Cardiac muscle cell (in vitro differentiated cells and primary cell): ENCODE data around the gene BMAL1. TPM values are rescaled to one million over a fixed set of nuclear protein-coding genes. Genes with fewer than 3 reads are reported as not detected.

Source experiments
- DNase-seq, 2 donors: peaks; one replicate each; pipeline versions ENCODE4 v3.0.0 to v3.0.0-alpha.2; 2010 to 2017; ENCODE audit warnings: low read depth in 1 of 2, low spot score in 1 of 2
- H3K27ac ChIP-seq: fragments of 200-600 bp; sonication (generic); 2 replicates; pipeline ENCODE4 v1.5.1; 2016
- H3K27me3 ChIP-seq: fragments of 200-600 bp; sonication (generic); 2 replicates; pipeline ENCODE4 v1.6.0; 2016; ENCODE audit warnings: control low read depth
- H3K36me3 ChIP-seq: fragments of 200-600 bp; sonication (generic); 2 replicates; pipeline ENCODE4 v1.5.1; 2016; ENCODE audit warnings: control low read depth
- H3K4me1 ChIP-seq: fragments of 200-600 bp; sonication (generic); 2 replicates; pipeline ENCODE4 v1.8.1; 2017; ENCODE audit warnings: low read depth, mild to moderate bottlenecking, mixed run types
- H3K4me3 ChIP-seq: fragments of 200-600 bp; sonication (generic); 2 replicates; pipeline ENCODE4 v1.5.1; 2016; ENCODE audit warnings: mild to moderate bottlenecking
- H3K9me3 ChIP-seq: fragments of 200-600 bp; sonication (generic); 2 replicates; pipeline ENCODE4 v1.5.1; 2017; ENCODE audit warnings: low read depth, mild to moderate bottlenecking, control low read depth
- CTCF ChIP-seq: IDR thresholded peaks from 2 replicates; pipeline ENCODE4 v1.5.1; 2012; ENCODE audit warnings: low read depth, mild to moderate bottlenecking, low read length
- polyA plus RNA-seq: library from polyadenylated mRNA; unstranded; fragments of >200 nt; fragmentation: Nextera tagmentation; extraction: Ambion mirVana; gene quantifications from 2 replicates; pipeline ENCODE4 v1.2.1, GENCODE V29; 2016
- total RNA-seq: library from RNA; depleted of rRNA; stranded (reverse); fragments of >200 nt; gene quantifications from 2 replicates; pipeline ENCODE4 v1.2.3, GENCODE V29; 2016

Gene BMAL1
- total and polyA plus RNA-seq, 2 experiments from 2014 or later: 3.9 to 12.4 TPM

- no peaks in the 10 kb centered on the region for H3K4me1 ChIP-seq
- no peaks in the 10 kb centered on the region for H3K27me3 ChIP-seq
- H3K27ac ChIP-seq: no peak overlapping the region
- DNase-seq: no peak
- no peaks in the 10 kb centered on the region for H3K36me3 ChIP-seq
- H3K4me3 ChIP-seq: no peak overlapping the region
- no peaks in the 10 kb centered on the region for H3K9me3 ChIP-seq
- no peak for TF ChIP-seq CTCF
These were observed 31.1 kb downstream of the BMAL1 start for GRCh38 chr11:13308704-13309103.

- Histone ChIP-seq H3K27ac (no peak overlapping the region), H3K4me1 (no peaks in the 10 kb centered on the region), H3K27me3 (no peaks in the 10 kb centered on the region), H3K9me3 (no peaks in the 10 kb centered on the region), H3K4me3 (no peak overlapping the region), H3K36me3 (no peaks in the 10 kb centered on the region)
- DNase-seq: no peak
- TF ChIP-seq CTCF: no peak
These were observed 31.6 kb downstream of the BMAL1 start for GRCh38 chr11:13309156-13309555.

- Histone ChIP-seq H3K4me3 (no peak overlapping the region), H3K36me3 (no peaks in the 10 kb centered on the region), H3K9me3 (no peaks in the 10 kb centered on the region), H3K27ac (no peak overlapping the region), H3K4me1 (no peaks in the 10 kb centered on the region), H3K27me3 (no peaks in the 10 kb centered on the region)
- no peak for TF ChIP-seq CTCF
- DNase-seq: no peak
These were observed 32.9 kb downstream of the BMAL1 start for GRCh38 chr11:13310443-13310842.

- Histone ChIP-seq H3K36me3 (no peaks in the 10 kb centered on the region), H3K27ac (no peak overlapping the region), H3K9me3 (no peaks in the 10 kb centered on the region), H3K4me1 (no peaks in the 10 kb centered on the region), H3K27me3 (no peaks in the 10 kb centered on the region), H3K4me3 (no peak overlapping the region)
- no peak for TF ChIP-seq CTCF
- DNase-seq: no peak
These were observed 34.0 kb downstream of the BMAL1 start for GRCh38 chr11:13311570-13311969.

- Histone ChIP-seq H3K27ac (no peak overlapping the region), H3K9me3 (no peaks in the 10 kb centered on the region), H3K4me3 (no peak overlapping the region), H3K27me3 (no peaks in the 10 kb centered on the region), H3K36me3 (no peaks in the 10 kb centered on the region), H3K4me1 (no peaks in the 10 kb centered on the region)
- TF ChIP-seq CTCF: no peak
- no peak for DNase-seq
These were observed 35.6 kb downstream of the BMAL1 start for GRCh38 chr11:13313005-13313819.
